GM12801 (cell line): ENCODE data around the gene NKRF.

Experiments used
- CTCF ChIP-seq: IDR thresholded peaks from one replicate; pipeline ENCODE4 v1.5.1; 2011; ENCODE audit warnings: control low read depth; ENCODE audit not compliant: insufficient read length; ENCODE audit errors: extremely low read depth

The NKRF gene

DNA sequence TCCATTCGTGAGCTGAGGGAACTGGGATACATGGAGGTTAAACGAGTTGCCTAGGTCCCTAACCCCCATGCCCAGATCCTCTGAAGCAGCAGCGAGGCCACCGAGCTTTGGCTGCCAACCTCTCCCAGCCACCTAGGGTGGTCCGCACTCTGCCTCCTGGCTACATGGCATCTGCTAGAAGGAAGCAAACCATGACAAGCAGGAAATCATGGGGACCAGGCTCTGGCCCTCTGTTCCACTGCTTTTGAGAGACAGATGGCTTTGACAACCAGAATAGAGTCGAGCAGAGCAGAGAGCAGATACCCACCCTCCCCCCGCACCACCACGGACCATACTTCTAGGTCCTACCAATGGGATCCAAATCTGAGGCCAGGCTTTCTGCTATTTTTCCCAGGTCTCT is 37.5 kb upstream of the NKRF start:
- no peak for TF ChIP-seq CTCF

DNA sequence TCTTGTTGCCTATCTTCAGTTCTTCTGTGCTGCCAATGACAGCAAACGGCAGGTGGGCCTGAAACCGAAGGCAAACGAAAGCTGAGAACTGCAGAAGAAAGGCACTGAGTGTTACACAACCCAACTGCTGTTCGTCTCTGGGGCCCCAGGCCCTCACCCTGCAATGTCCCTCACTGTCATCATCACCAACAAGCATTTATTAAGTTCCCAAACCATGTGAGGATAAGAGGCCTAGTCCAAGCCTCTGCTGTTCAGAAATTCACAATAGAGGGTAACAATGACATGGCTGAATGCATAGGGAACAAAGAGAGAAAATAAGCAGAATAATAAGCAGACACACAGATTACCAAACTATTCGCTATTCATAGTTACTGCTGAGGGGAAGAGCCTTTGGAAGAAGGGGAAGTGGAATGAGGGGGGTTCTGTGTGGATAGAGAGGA is 34.5 kb upstream of the NKRF start:
- no peak for TF ChIP-seq CTCF

GRCh38 chrX:119638725-119639471 is 32.7 kb upstream of the NKRF start:
- TF ChIP-seq CTCF = no peak

DNA sequence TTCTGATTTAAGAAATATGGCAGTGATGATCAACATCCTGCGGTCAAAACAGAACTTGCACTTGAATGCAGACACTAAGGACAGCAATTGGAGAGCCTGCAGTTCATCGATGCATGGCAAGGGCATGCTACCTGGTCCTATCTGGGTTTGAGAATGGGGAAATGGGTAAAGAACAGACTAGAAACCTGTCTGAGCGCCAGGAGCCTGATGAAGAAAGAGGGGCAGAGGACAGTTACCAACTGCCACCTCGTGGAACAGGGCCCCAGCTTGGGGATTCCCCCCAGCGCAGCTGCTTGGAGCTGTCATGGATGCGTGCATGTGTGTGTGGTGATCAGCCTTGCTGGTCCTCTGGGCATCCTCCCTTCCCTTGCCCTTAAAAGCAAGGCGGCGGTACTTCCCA is 30.2 kb upstream of the NKRF start:
- TF ChIP-seq CTCF = no peak

DNA sequence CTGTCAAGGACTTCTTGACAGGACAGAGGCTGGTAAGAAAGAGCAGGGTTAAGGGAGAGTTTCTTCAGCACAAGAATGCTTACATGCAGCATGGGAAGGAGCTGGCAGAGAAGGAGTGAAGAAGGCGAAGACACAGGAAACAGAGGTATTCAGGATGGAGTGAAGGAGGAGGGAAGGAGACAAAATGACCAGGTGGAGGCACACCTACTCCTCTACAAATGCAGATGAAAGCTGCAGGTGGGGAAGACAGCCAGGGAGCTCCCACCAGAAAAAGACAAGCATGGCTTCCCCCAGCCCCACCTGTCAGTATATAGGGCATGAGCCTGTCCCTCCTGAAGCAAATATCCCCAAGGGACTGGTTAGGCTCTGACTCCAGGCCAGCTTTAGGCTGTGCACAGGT is 29.6 kb upstream of the NKRF start:
- no peak for TF ChIP-seq CTCF

GRCh38 chrX:119635179-119635578 is 29.0 kb upstream of the NKRF start:
- TF ChIP-seq CTCF = no peak

DNA sequence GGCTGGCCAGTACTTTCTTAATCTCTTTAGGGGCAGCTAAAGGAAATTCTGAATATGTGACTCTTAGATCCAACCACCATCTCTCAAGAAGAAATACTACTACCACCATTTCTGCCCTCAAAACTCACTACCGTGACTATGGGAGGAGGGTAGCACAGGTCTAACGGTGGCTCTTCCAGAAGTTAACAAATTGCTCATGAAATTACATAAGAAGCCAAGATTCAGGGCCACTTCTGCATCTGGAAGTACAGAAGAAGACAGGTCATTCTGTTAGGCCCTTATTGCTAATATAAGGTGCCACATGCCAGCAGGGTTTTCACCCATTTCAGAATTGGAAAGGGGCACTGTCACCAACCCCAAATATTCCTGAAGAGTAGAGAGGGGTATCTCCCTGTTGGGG is 19.6 kb upstream of the NKRF start:
- TF ChIP-seq CTCF = no peak
